ENCODE results near the gene KCNE1.
"Not testable (repeated sequence)": the region's sequence is repeated elsewhere in the genome, so short reads cannot be mapped to it uniquely, and the experiment has no call there.

The KCNE1 gene

DNA sequence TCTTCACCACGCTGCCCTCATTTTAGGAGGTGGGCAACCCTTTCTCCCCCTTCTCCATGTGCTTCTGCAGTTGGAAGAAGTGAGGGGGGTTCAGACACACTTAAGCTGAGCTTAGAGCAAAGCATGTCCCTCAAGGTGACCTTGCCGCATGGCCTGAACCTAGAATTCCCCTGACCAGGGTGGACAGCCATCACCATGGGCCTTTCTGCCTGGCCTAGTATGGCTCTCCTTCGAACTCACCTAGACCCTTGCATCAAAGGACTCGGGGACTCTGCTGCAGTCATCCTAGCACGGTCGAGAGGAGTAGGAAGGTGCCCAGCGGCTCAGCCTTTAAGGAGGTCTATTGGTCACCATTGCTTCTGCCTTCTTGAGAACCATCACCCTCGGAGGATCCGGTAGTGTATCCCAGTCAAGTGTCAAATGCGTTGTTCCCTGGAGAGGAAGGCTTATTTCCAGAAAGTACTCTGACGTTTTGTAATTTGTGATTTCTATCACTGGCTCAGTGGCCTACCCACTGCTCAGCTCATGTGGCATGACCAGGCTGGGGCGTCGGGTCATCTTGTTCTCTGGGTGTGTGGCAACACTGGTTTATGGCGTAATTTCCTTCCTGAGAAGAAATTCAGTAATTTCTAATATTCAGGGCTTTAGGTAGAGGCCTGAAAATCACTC is at the start of gene KCNE1:
KCNE1 (minus strand) TSS at position 424 of the 669 bp plus-strand sequence. CDS start 62,576 bp downstream, outside the sequence.
- no peaks in the 10 kb centered on the region for H3K27me3 ChIP-seq (ENCODE audit: insufficient read depth, low read length)
- H3K4me1 ChIP-seq (ENCODE audit: insufficient read depth, low read length), result no peaks in the 10 kb centered on the region
- no peaks in the 10 kb centered on the region for H3K9me3 ChIP-seq (ENCODE audit: low read length)
- no peak within 1 kb of the TSS for H2AFZ ChIP-seq (ENCODE audit: low read depth, low read length)
- no peak within 1 kb of the TSS for H3K4me3 ChIP-seq (ENCODE audit: low read length)
- H3K36me3 ChIP-seq (ENCODE audit: insufficient read depth, low read length), result no peaks in the 10 kb centered on the region

GRCh38 chr21:34561806-34562205 is 49.8 kb upstream of the KCNE1 start:
- H3K4me1 ChIP-seq (ENCODE audit: insufficient read depth, low read length), result no peaks in the 10 kb centered on the region
- H3K27me3 ChIP-seq (ENCODE audit: insufficient read depth, low read length), result no peaks in the 10 kb centered on the region
- H3K9me3 ChIP-seq (ENCODE audit: low read length), result peaks cover 2% of the 10 kb centered on the region
- H2AFZ ChIP-seq (ENCODE audit: low read depth, low read length), result no peak overlapping the region
- H3K36me3 ChIP-seq (ENCODE audit: insufficient read depth, low read length), result no peaks in the 10 kb centered on the region
- no peak overlapping the region for H3K4me3 ChIP-seq (ENCODE audit: low read length)

- no peaks in the 10 kb centered on the region for H3K4me1 ChIP-seq (ENCODE audit: insufficient read depth, low read length)
- no peaks in the 10 kb centered on the region for H3K27me3 ChIP-seq (ENCODE audit: insufficient read depth, low read length)
- H3K36me3 ChIP-seq (ENCODE audit: insufficient read depth, low read length), result no peaks in the 10 kb centered on the region
- H3K9me3 ChIP-seq (ENCODE audit: low read length), result peaks cover 2% of the 10 kb centered on the region
- no peak overlapping the region for H2AFZ ChIP-seq (ENCODE audit: low read depth, low read length)
- H3K4me3 ChIP-seq (ENCODE audit: low read length), result no peak overlapping the region
Measured at GRCh38 chr21:34560609-34561008, 48.6 kb upstream of the KCNE1 start.

DNA sequence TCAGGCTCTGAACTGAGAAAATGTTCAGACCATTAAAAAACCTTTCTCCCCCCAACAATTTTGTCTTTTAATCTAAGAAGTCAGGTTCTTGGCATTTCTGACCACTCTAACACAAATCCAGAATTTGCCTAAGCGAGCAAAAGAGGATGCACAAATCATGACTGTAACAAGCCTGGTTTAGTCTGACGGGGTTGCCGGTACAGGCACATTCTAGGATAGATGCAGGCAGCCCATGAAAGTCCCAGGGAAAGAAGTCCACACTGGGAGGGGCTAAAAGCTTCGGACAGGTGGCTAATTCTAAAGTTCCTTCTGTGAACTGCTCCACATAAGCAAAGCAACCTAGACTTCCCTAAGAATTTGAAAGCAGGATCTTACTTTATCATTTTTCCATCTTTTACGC is 48.0 kb upstream of the KCNE1 start:
- Histone ChIP-seq H3K9me3 (ENCODE audit: low read length) (no peaks in the 10 kb centered on the region), H2AFZ (ENCODE audit: low read depth, low read length) (no peak overlapping the region), H3K36me3 (ENCODE audit: insufficient read depth, low read length) (no peaks in the 10 kb centered on the region), H3K4me3 (ENCODE audit: low read length) (no peak overlapping the region), H3K27me3 (ENCODE audit: insufficient read depth, low read length) (no peaks in the 10 kb centered on the region), H3K4me1 (ENCODE audit: insufficient read depth, low read length) (no peaks in the 10 kb centered on the region)

- H3K36me3 ChIP-seq (ENCODE audit: insufficient read depth, low read length), result no peaks in the 10 kb centered on the region
- no peaks in the 10 kb centered on the region for H3K4me1 ChIP-seq (ENCODE audit: insufficient read depth, low read length)
- no peaks in the 10 kb centered on the region for H3K9me3 ChIP-seq (ENCODE audit: low read length)
- H3K27me3 ChIP-seq (ENCODE audit: insufficient read depth, low read length), result no peaks in the 10 kb centered on the region
- H3K4me3 ChIP-seq (ENCODE audit: low read length), result no peak overlapping the region
- H2AFZ ChIP-seq (ENCODE audit: low read depth, low read length), result no peak overlapping the region
Measured at GRCh38 chr21:34559089-34559631, 47.1 kb upstream of the KCNE1 start.

DNA sequence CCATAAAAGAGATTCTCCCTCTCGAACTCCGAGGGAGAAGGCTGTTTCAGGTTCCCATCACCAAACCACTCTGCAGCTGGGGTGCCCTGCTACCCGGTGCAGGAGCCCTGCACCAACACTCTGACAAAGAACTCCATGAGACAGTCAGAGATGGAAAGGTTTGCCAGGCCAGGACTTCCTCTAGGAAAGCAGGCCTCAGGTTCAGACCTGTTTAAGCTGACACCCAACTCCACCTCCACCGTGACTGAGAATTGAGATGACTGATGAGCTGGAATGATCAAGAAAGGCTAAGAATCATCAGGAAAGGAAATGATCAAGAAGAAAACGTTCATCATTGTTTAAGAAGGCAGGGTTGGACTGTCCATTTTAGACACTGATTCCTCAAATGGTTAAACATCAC is 46.2 kb upstream of the KCNE1 start:
- no peaks in the 10 kb centered on the region for H3K4me1 ChIP-seq (ENCODE audit: insufficient read depth, low read length)
- no peaks in the 10 kb centered on the region for H3K27me3 ChIP-seq (ENCODE audit: insufficient read depth, low read length)
- no peak overlapping the region for H3K4me3 ChIP-seq (ENCODE audit: low read length)
- no peak overlapping the region for H2AFZ ChIP-seq (ENCODE audit: low read depth, low read length)
- H3K36me3 ChIP-seq (ENCODE audit: insufficient read depth, low read length), result no peaks in the 10 kb centered on the region
- H3K9me3 ChIP-seq (ENCODE audit: low read length), result no peaks in the 10 kb centered on the region

- no peaks in the 10 kb centered on the region for H3K36me3 ChIP-seq (ENCODE audit: insufficient read depth, low read length)
- peaks cover 3% of the 10 kb centered on the region for H3K4me1 ChIP-seq (ENCODE audit: insufficient read depth, low read length)
- H3K4me3 ChIP-seq (ENCODE audit: low read length), result no peak overlapping the region
- H3K27me3 ChIP-seq (ENCODE audit: insufficient read depth, low read length), result no peaks in the 10 kb centered on the region
- H2AFZ ChIP-seq (ENCODE audit: low read depth, low read length), result no peak overlapping the region
- H3K9me3 ChIP-seq (ENCODE audit: low read length), result no peaks in the 10 kb centered on the region
Measured at GRCh38 chr21:34557261-34557660, 45.3 kb upstream of the KCNE1 start.

GRCh38 chr21:34554670-34555069 is 42.7 kb upstream of the KCNE1 start:
- H3K4me1 ChIP-seq (ENCODE audit: insufficient read depth, low read length); H3K9me3 ChIP-seq (ENCODE audit: low read length); H3K36me3 ChIP-seq (ENCODE audit: insufficient read depth, low read length); H3K4me3 ChIP-seq (ENCODE audit: low read length); H2AFZ ChIP-seq (ENCODE audit: low read depth, low read length); H3K27me3 ChIP-seq (ENCODE audit: insufficient read depth, low read length): not testable (repeated sequence)

GRCh38 chr21:34554227-34554626 is 42.2 kb upstream of the KCNE1 start:
- Histone ChIP-seq H3K36me3 (ENCODE audit: insufficient read depth, low read length) (no peaks in the 10 kb centered on the region), H3K4me3 (ENCODE audit: low read length) (no peak overlapping the region), H3K9me3 (ENCODE audit: low read length) (no peaks in the 10 kb centered on the region), H3K4me1 (ENCODE audit: insufficient read depth, low read length) (peaks cover 3% of the 10 kb centered on the region), H2AFZ (ENCODE audit: low read depth, low read length) (no peak overlapping the region), H3K27me3 (ENCODE audit: insufficient read depth, low read length) (no peaks in the 10 kb centered on the region)

- no peak overlapping the region for H3K4me3 ChIP-seq (ENCODE audit: low read length)
- H3K27me3 ChIP-seq (ENCODE audit: insufficient read depth, low read length), result no peaks in the 10 kb centered on the region
- peaks cover 3% of the 10 kb centered on the region for H3K4me1 ChIP-seq (ENCODE audit: insufficient read depth, low read length)
- no peak overlapping the region for H2AFZ ChIP-seq (ENCODE audit: low read depth, low read length)
- no peaks in the 10 kb centered on the region for H3K36me3 ChIP-seq (ENCODE audit: insufficient read depth, low read length)
- H3K9me3 ChIP-seq (ENCODE audit: low read length), result no peaks in the 10 kb centered on the region
Measured at GRCh38 chr21:34553151-34553952, 41.3 kb upstream of the KCNE1 start.

GRCh38 chr21:34552360-34553098 is 40.5 kb upstream of the KCNE1 start:
- Histone ChIP-seq H3K9me3 (ENCODE audit: low read length) (no peaks in the 10 kb centered on the region), H3K4me3 (ENCODE audit: low read length) (no peak overlapping the region), H2AFZ (ENCODE audit: low read depth, low read length) (no peak overlapping the region), H3K36me3 (ENCODE audit: insufficient read depth, low read length) (no peaks in the 10 kb centered on the region), H3K4me1 (ENCODE audit: insufficient read depth, low read length) (peaks cover 3% of the 10 kb centered on the region), H3K27me3 (ENCODE audit: insufficient read depth, low read length) (no peaks in the 10 kb centered on the region)

- H3K4me1 ChIP-seq (ENCODE audit: insufficient read depth, low read length), result peaks cover 12% of the 10 kb centered on the region
- H2AFZ ChIP-seq (ENCODE audit: low read depth, low read length), result no peak overlapping the region
- H3K27me3 ChIP-seq (ENCODE audit: insufficient read depth, low read length), result no peaks in the 10 kb centered on the region
- H3K36me3 ChIP-seq (ENCODE audit: insufficient read depth, low read length), result no peaks in the 10 kb centered on the region
- H3K4me3 ChIP-seq (ENCODE audit: low read length), result no peak overlapping the region
- no peaks in the 10 kb centered on the region for H3K9me3 ChIP-seq (ENCODE audit: low read length)
Measured at GRCh38 chr21:34550182-34550799, 38.3 kb upstream of the KCNE1 start.
